Esophagus muscularis mucosa (tissue), 4 donors: ENCODE measurements around the gene GH2. TPM values are rescaled to one million over a fixed set of nuclear protein-coding genes. Genes with fewer than 3 reads are reported as not detected.

Experiments used
- DNase-seq: peaks from one replicate; pipeline ENCODE4 v3.0.0-alpha.2; 2017; ENCODE audit errors: extremely low spot score
- H3K27ac ChIP-seq, 4 donors: fragments of 200-600 bp; sonication (generic); replicated peaks in 1 of 4; 1 replicate in 3 of 4; 2 replicates in 1 of 4; pipeline ENCODE4 v1.5.1; 2016 to 2019; ENCODE audit warnings: mild to moderate bottlenecking in 1 of 4
- H3K27me3 ChIP-seq, 4 donors: fragments of 200-600 bp; sonication (generic); one replicate each; pipeline versions ENCODE4 v1.5.1 to v1.6.0; 2016 to 2019
- H3K36me3 ChIP-seq, 4 donors: fragments of 200-600 bp; sonication (generic); one replicate each; pipeline ENCODE4 v1.5.1; 2016 to 2019
- H3K4me1 ChIP-seq, 4 donors: fragments of 200-600 bp; sonication (generic); one replicate each; pipeline ENCODE4 v1.5.1; 2016 to 2019
- H3K4me3 ChIP-seq, 4 donors: fragments of 200-600 bp; sonication (generic); 1 replicate in 2 of 4; 2 replicates in 2 of 4; pipeline ENCODE4 v1.5.1; 2016 to 2019; ENCODE audit warnings: mild to moderate bottlenecking in 4 of 4, moderate library complexity in 1 of 4
- H3K9me3 ChIP-seq, 4 donors: fragments of 200-600 bp; sonication (generic); 1 replicate in 3 of 4; 2 replicates in 1 of 4; pipeline ENCODE4 v1.5.1; 2016 to 2019
- EP300 ChIP-seq: sonication (generic); formaldehyde crosslinking; IDR thresholded peaks from one replicate; pipeline ENCODE4 v1.6.1; 2017; ENCODE audit warnings: antibody characterized with exemption
- POLR2A ChIP-seq: fragments of 450-650 bp; IDR thresholded peaks from one replicate; pipeline ENCODE4 v1.6.1; 2017; ENCODE audit warnings: antibody characterized with exemption, moderate library complexity, mild to moderate bottlenecking, low read depth
- POLR2AphosphoS5 ChIP-seq, 2 donors: sonication (generic); formaldehyde crosslinking; IDR thresholded peaks; one replicate each; pipeline ENCODE4 v1.6.1; 2017; ENCODE audit warnings: antibody characterized with exemption in 2 of 2
- WGBS: methylation state at CpG from one replicate; pipeline ENCODE4 v1.1.5; 2018; 5-methylcytosine and 5-hydroxymethylcytosine counted together
- intact Hi-C: fragments of 100-400 bp; cut with DNase I; formaldehyde crosslinking; loops from one replicate; pipeline ENCODE4 v1.15.1; 2023
- total RNA-seq, 4 donors: library from RNA; depleted of rRNA; stranded (reverse); fragments of >200 nt; gene quantifications; one replicate each; pipeline versions ENCODE4 v1.1.0 to v1.2.1, GENCODE V29; 2016
- TF ChIP-seq, protein P1 (sequence below), 3 experiments: fragments of 200-600 bp in 2 of 3; fragments of 450-650 bp in 1 of 3; sonication (generic) in 2 of 3; IDR thresholded peaks; one replicate each; pipeline ENCODE4 v1.5.1; 2017 to 2019; ENCODE audit warnings: antibody characterized with exemption in 3 of 3, mild to moderate bottlenecking in 2 of 3, moderate library complexity in 1 of 3

The GH2 gene
- total RNA-seq, 4 donors from 2014 or later, result not detected

DNA sequence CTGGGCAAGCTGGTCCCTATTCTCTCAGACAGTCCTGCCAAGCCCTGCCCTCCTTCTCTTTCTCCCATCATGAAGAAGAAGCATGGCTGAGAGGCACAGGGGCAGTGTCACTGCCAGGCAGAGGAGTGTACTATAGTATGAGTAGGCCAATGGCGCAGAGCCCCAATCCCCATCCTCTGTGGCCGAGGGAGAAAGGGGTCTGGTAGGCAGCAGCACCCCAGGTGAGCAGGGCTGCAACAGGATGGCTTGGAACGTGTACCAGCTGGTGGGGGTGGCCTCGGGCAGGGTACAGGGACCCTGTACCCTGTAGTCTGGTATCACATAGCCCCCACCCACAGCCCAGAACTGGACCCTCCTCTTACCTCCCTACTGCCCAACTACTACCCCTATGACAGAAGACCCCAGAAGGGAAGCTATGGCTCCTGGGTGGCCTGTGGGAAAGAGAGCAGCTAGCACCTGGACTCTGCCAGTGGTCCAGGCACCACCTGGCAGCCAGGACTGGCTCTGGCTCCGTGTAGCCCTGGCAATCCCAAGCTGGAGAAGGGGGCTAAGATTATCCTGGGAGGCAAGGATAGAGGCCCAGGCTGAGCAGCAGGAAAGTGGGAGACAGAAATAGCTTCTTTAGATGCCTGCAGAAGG, 43.7 kb downstream of the GH2 start:
- Histone ChIP-seq H3K9me3 (no peaks in the 10 kb centered on the region), H3K27me3 (no peaks in the 10 kb centered on the region), H3K4me1 (peaks cover 49 to 76% (median 73%) of the 10 kb centered on the region in 4 donors), H3K27ac (peak overlapping the region; percentile 97 to 98 (median 98)), H3K36me3 (peaks cover 16 to 46% (median 43%) of the 10 kb centered on the region in 4 donors), H3K4me3 (peak overlapping the region; percentile 39 to 97 (median 92))
- DNase-seq, result no peak
- WGBS, result 63% methylated on average over 5 of the region's 5 CpGs
- intact Hi-C loops, result no loop called here
- TF ChIP-seq, protein P1, sequence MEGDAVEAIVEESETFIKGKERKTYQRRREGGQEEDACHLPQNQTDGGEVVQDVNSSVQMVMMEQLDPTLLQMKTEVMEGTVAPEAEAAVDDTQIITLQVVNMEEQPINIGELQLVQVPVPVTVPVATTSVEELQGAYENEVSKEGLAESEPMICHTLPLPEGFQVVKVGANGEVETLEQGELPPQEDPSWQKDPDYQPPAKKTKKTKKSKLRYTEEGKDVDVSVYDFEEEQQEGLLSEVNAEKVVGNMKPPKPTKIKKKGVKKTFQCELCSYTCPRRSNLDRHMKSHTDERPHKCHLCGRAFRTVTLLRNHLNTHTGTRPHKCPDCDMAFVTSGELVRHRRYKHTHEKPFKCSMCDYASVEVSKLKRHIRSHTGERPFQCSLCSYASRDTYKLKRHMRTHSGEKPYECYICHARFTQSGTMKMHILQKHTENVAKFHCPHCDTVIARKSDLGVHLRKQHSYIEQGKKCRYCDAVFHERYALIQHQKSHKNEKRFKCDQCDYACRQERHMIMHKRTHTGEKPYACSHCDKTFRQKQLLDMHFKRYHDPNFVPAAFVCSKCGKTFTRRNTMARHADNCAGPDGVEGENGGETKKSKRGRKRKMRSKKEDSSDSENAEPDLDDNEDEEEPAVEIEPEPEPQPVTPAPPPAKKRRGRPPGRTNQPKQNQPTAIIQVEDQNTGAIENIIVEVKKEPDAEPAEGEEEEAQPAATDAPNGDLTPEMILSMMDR (IDR thresholded peaks at IDR 0.05), result no peak
- no peak for TF ChIP-seq POLR2A
- no peak for TF ChIP-seq EP300
- no peak for TF ChIP-seq POLR2AphosphoS5 (IDR thresholded peaks at IDR 0.05)

DNA sequence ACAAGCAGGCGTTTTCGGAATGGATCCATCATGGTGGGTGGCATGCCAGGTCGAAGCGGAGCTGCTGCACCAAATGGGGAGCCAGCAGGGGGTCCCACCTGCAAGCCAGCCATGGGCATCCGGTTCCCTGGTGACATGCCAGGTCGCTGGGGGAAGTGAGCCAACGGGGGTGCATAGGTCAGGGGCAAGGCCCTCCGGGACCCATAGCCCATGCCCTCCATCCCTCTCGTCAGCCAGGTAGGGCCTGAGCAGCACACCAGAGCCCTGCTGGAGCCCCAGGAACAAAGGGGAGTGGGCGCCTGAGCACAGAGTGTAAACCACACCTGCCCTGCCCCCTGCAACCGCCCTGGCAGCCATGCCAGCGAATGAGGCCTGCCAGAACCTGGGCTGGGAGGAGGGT, 44.3 kb downstream of the GH2 start:
- H3K4me1 ChIP-seq, result peaks cover 49 to 76% (median 74%) of the 10 kb centered on the region in 4 donors
- H3K36me3 ChIP-seq, result peaks cover 22 to 52% (median 49%) of the 10 kb centered on the region in 4 donors
- no peak for DNase-seq
- 96% methylated on average over 4 of the region's 12 CpGs for WGBS
- TF ChIP-seq, protein P1 (IDR thresholded peaks at IDR 0.05), result no peak
- TF ChIP-seq POLR2A (no peak), EP300 (no peak), POLR2AphosphoS5 (IDR thresholded peaks at IDR 0.05) (no peak)
- H3K4me3 ChIP-seq, result peak overlapping the region in 2 of 4 donors; percentile 93 to 97
- peak overlapping the region; percentile 97 to 98 (median 98) for H3K27ac ChIP-seq
- intact Hi-C loops, result no loop called here
- no peaks in the 10 kb centered on the region for H3K27me3 ChIP-seq
- no peaks in the 10 kb centered on the region for H3K9me3 ChIP-seq

DNA sequence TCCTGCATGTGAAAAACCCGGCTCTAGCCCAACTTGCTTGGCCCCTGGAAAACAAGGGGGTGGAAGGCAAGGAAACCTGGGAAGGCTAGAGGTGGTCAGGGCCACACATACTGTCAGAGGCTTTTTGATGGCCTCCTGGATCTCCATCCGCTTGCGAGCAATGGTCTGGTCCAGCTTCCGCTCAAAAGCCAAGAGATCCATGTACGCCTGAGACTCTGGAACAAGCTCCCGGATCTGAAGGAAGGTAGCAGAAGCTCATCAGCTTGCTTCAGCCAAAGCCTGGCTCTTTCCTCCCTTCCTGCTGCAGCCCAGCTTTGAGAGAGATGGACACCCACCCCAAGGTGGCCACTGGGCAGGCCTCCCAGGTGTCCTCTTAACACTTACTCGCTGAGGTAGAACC, 44.9 kb downstream of the GH2 start:
- no peaks in the 10 kb centered on the region for H3K27me3 ChIP-seq
- 95% methylated on average over 7 of the region's 7 CpGs for WGBS
- H3K36me3 ChIP-seq, result peaks cover 29 to 58% (median 55%) of the 10 kb centered on the region in 4 donors
- TF ChIP-seq, protein P1 (IDR thresholded peaks at IDR 0.05), result no peak
- no peak for TF ChIP-seq EP300
- TF ChIP-seq POLR2A, result no peak
- no peak for TF ChIP-seq POLR2AphosphoS5 (IDR thresholded peaks at IDR 0.05)
- DNase-seq, result no peak
- H3K9me3 ChIP-seq, result no peaks in the 10 kb centered on the region
- no peak overlapping the region for H3K4me3 ChIP-seq
- peak overlapping the region; percentile 97 to 98 (median 98) for H3K27ac ChIP-seq
- intact Hi-C loops, result no loop called here
- H3K4me1 ChIP-seq, result peaks cover 49 to 80% (median 74%) of the 10 kb centered on the region in 4 donors

DNA sequence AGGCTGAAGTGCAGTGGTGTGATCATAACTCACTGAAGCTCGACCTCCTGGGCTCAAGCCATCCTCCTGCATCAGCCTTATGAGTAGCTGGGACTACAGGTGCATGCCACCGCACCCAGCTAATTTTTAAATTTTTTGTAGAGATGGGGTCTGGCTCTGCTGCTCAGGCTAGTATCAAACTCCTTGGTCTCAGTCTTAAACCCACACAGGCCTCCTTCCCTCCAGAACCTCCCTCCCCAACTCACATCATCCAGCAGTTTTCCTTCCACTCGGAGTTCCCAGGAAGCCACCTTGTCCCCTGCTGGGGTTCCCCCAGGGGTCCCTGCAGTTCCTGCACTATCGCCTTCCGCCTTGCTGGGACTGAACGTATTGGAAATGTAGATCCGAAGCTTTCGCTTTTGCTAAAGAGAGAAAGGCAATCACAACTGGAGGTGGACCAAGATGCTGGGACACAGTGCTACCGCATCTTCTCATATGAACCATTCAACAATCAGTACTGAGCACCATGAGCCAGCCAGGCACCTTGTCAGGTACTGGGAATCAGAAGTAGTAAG, 46.5 kb downstream of the GH2 start:
- Histone ChIP-seq H3K4me1 (peaks cover 36 to 68% (median 62%) of the 10 kb centered on the region in 4 donors), H3K9me3 (no peaks in the 10 kb centered on the region), H3K4me3 (no peak overlapping the region), H3K27ac (peak overlapping the region; percentile 17 to 98 (median 54)), H3K27me3 (no peaks in the 10 kb centered on the region), H3K36me3 (peaks cover 45 to 74% (median 71%) of the 10 kb centered on the region in 4 donors)
- no peak for DNase-seq
- TF ChIP-seq POLR2AphosphoS5 (IDR thresholded peaks at IDR 0.05) (no peak), EP300 (no peak)
- TF ChIP-seq, protein P1 (IDR thresholded peaks at IDR 0.05), result no peak
- WGBS, result 91% methylated on average over 9 of the region's 9 CpGs
- intact Hi-C loops, result no loop called here
